Naive thymus-derived CD8-positive, alpha-beta T cell (primary cell): ENCODE results near the gene TMPRSS4. TPM values are rescaled to one million over a fixed set of nuclear protein-coding genes. Genes with fewer than 3 reads are reported as not detected.

Experiments used
- ATAC-seq, 2 donors: fragments of 150-1000 bp; cut with Tn5 transposase in 1 of 2; sonication (Bioruptor Pico), chemical (Tn5 transposase) in 1 of 2; 1 replicate in 1 of 2; 2 replicates in 1 of 2; pipeline ENCODE4 v1.10.0; 2021; ENCODE audit warnings: mild to moderate bottlenecking in 2 of 2, moderate library complexity in 2 of 2
- POLR2A ChIA-PET: fragments of 350-600 bp; sonication (Branson Sonifier 250); formaldehyde crosslinking; loops from one replicate; lab custom pipeline; 2021; ENCODE audit warnings: antibody characterized with exemption; lab: Charles Lee
- DNase-seq, 10 donors: peaks; one replicate each; pipeline versions ENCODE4 v3.0.0 to v3.0.0-alpha.2; 2020 to 2022
- H3K27ac Mint-ChIP-seq, 10 donors: one replicate each; pipeline ENCODE4 v1.8.0; 2020 to 2022; ENCODE audit warnings: mild to moderate bottlenecking in 10 of 10, mixed read lengths in 10 of 10, moderate library complexity in 4 of 10, inconsistent platforms in 1 of 10
- H3K27me3 Mint-ChIP-seq, 5 donors: one replicate each; pipeline ENCODE4 v1.8.0; 2021 to 2022; ENCODE audit warnings: mixed read lengths in 5 of 5
- H3K36me3 Mint-ChIP-seq, 3 donors: one replicate each; pipeline ENCODE4 v1.8.0; 2020 to 2022; ENCODE audit warnings: mixed read lengths in 3 of 3, mild to moderate bottlenecking in 2 of 3, inconsistent platforms in 1 of 3
- H3K4me1 Mint-ChIP-seq, 4 donors: one replicate each; pipeline ENCODE4 v1.8.0; 2021 to 2022; ENCODE audit warnings: mixed read lengths in 4 of 4
- H3K4me3 Mint-ChIP-seq, 10 donors: one replicate each; pipeline ENCODE4 v1.8.0; 2020 to 2022; ENCODE audit warnings: mild to moderate bottlenecking in 10 of 10, mixed read lengths in 10 of 10, moderate library complexity in 6 of 10, inconsistent platforms in 1 of 10
- H3K9me3 Mint-ChIP-seq, 9 donors: one replicate each; pipeline ENCODE4 v1.8.0; 2020 to 2022; ENCODE audit warnings: mixed read lengths in 9 of 9, mild to moderate bottlenecking in 3 of 9, inconsistent platforms in 1 of 9, moderate library complexity in 1 of 9
- polyA plus RNA-seq, 3 donors: library from polyadenylated mRNA; unstranded; fragments of 300-500 nt; fragmentation: Illumina TruSeq; gene quantifications; one replicate each; pipeline ENCODE4 v1.2.3, GENCODE V29; 2021
- total RNA-seq, 8 experiments: library from RNA in 2 of 8; stranded (reverse) in 2 of 8; gene quantifications; one replicate each; pipeline ENCODE4 v1.2.3 and lab custom pipeline; 2021 to 2026

The TMPRSS4 gene
- total and polyA plus RNA-seq, 5 experiments from 2014 or later = not detected

DNA sequence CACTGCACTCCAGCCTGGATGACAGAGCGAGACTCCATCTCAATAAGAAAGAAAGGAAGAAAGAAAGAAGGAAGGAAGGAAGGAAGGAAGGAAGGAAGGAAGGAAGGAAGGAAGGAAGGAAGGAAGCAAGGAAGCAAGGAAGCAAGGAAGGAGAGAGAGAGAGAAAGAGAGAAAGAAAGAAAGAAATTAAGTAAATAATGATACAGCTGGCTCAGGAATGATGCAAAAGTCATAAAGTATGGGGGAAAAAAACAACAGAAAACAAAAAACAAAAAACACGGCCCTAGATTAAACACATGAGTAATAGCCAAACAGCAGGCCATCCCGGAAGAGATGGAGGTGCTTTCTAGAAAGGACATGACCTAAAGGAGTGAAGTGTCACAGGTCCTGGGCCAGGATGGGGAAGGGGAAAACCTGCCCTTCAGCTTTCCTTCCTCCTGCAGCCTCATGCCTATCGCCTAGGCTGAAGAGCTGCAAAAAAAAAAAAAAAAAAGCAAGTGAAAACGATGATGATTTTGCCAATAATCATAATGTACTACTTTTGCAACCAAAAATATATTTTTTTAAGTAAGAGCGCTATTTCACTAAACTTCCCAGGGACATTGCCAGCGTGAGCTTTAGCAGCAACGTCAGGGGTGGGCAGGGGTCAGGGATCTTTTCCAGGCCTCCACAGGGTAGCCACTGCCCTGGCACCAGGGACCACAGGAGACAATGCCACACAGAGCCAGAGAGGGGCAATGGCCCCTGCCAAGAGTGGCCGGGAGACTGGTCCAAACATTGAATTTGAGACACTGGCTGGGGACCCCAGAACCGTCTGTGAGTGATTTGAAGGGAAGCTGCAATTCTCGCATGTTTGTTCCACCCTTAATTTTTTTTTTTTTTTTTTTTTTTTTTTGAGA is 28.2 kb upstream of the TMPRSS4 start:
- DNase-seq = no peak
- Mint-ChIP-seq H3K4me3 (peak overlapping the region in 6 of 10 donors; percentile 0 to 62 (median 48)), H3K9me3 (no peaks in the 10 kb centered on the region), H3K36me3 (no peaks in the 10 kb centered on the region), H3K27ac (peak overlapping the region; percentile 18 to 98 (median 73)), H3K27me3 (no peaks in the 10 kb centered on the region), H3K4me1 (peaks cover 49 to 92% (median 90%) of the 10 kb centered on the region in 4 donors)
- POLR2A ChIA-PET = interaction anchor here (0.6 to 17.5 kb wide), 11 partner anchors 11 to 843 kb away, joined by 3 to 631 read pairs (median 4); partner anchors contain the start of gene IL10RA
- no peak for ATAC-seq

DNA sequence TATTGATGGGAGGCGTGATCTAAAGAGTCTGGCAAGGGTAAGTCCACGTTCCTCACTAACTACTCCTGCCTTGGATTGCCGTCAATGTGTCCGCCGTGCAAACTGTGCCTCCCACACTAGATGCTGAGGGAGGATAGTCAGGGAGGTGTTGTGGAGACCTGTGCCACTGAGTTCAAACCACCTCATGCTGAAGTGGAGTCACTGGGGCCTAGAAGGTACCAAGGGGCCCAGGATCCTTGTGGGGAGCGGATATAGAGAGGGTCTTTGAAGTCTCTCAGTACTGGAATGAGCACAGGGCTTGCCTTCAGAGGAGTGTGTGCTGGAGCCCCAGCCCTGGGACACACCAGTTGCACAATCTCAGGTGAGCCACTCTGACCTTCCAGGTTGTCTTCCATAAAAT is 27.1 kb upstream of the TMPRSS4 start:
- Mint-ChIP-seq H3K36me3 (no peaks in the 10 kb centered on the region), H3K27me3 (no peaks in the 10 kb centered on the region), H3K27ac (peak overlapping the region; percentile 63 to 100 (median 97)), H3K9me3 (no peaks in the 10 kb centered on the region), H3K4me3 (peak overlapping the region in 9 of 10 donors; percentile 7 to 94 (median 52)), H3K4me1 (peaks cover 47 to 82% (median 80%) of the 10 kb centered on the region in 4 donors)
- POLR2A ChIA-PET = interaction anchor here (1.2 to 17.5 kb wide), 7 partner anchors 29 to 100 kb away, joined by 4 to 631 read pairs (median 31); partner anchors contain the start of gene IL10RA
- ATAC-seq (no peak), DNase-seq (no peak)

DNA sequence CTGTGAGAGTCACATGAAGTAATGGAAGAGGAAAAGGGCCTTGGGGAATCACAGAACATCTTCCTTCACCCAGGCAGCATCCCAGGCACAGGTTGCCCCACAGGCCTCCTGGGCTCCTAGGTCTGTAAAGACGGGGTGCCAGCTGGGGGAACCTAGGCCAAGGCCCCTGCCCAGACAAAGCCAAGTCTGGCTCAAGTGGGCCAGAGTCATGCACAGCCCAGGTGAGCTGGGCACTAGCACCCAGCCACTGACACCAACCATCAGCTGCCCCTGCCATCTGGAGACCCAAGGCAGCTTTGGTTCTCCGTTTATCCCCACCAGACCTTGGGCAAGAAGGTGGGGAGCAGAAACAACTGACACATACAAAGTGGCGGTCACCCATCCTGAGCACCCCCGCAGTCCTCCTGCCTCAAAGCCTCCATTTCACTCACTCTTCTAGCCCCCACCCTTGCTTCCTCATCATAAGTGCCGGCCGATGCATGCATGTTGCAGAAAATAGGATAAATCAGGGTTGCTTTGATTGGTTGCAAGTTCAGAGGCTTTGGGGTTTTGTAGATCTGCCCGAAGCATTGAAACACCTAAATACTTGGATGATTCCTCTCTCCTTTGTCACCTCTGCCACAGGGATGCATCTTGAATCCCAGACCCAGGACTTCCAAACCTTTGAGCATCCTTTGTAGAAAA is 26.5 kb upstream of the TMPRSS4 start:
- Mint-ChIP-seq H3K36me3 (no peaks in the 10 kb centered on the region), H3K27ac (peak overlapping the region; percentile 90 to 100 (median 98)), H3K27me3 (no peaks in the 10 kb centered on the region), H3K4me1 (peaks cover 43 to 76% (median 75%) of the 10 kb centered on the region in 4 donors), H3K9me3 (no peaks in the 10 kb centered on the region), H3K4me3 (peak overlapping the region in 9 of 10 donors; percentile 24 to 94 (median 79))
- DNase-seq (no peak), ATAC-seq (no peak)
- POLR2A ChIA-PET = interaction anchor here (1.2 to 17.5 kb wide), 9 partner anchors 13 to 236 kb away, joined by 3 to 631 read pairs (median 23); partner anchors contain the start of genes FXYD2 and IL10RA

DNA sequence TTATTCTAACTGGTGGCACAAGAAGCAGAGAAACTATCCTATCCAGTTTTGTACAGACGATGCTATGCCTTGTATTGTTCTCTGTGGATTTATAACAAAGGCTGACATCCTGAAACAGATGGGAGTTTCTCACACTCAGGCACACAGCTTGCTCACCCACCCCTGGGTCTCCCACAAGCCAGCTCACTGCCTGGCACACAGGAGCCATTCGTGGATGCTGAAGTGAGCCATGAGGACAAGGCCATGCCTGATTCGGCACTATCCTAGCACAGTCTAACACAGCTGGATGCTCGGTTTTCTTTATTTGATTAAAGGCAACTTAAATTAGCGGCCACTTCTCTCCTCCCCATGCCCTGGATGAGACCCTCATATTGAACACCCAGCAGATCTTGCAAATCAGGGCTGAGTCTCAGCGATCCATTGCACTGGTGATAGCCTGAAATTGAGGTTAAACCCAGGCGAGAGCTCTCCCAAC is 25.7 kb upstream of the TMPRSS4 start:
- peaks cover 43 to 68% (median 66%) of the 10 kb centered on the region in 4 donors for H3K4me1 Mint-ChIP-seq
- peak overlapping the region; percentile 90 to 100 (median 98) for H3K27ac Mint-ChIP-seq
- ATAC-seq (peak in 1 of 2 donors; percentile 9), DNase-seq (no peak)
- H3K36me3 Mint-ChIP-seq = no peaks in the 10 kb centered on the region
- no peaks in the 10 kb centered on the region for H3K9me3 Mint-ChIP-seq
- H3K4me3 Mint-ChIP-seq = peak overlapping the region; percentile 54 to 94 (median 82)
- POLR2A ChIA-PET = interaction anchor here (0.9 to 17.5 kb wide), 12 partner anchors 14 to 237 kb away, joined by 3 to 631 read pairs (median 16); partner anchors contain the start of genes FXYD2 and IL10RA
- peaks cover 0 to 2% (median 0%) of the 10 kb centered on the region in 5 donors for H3K27me3 Mint-ChIP-seq

DNA sequence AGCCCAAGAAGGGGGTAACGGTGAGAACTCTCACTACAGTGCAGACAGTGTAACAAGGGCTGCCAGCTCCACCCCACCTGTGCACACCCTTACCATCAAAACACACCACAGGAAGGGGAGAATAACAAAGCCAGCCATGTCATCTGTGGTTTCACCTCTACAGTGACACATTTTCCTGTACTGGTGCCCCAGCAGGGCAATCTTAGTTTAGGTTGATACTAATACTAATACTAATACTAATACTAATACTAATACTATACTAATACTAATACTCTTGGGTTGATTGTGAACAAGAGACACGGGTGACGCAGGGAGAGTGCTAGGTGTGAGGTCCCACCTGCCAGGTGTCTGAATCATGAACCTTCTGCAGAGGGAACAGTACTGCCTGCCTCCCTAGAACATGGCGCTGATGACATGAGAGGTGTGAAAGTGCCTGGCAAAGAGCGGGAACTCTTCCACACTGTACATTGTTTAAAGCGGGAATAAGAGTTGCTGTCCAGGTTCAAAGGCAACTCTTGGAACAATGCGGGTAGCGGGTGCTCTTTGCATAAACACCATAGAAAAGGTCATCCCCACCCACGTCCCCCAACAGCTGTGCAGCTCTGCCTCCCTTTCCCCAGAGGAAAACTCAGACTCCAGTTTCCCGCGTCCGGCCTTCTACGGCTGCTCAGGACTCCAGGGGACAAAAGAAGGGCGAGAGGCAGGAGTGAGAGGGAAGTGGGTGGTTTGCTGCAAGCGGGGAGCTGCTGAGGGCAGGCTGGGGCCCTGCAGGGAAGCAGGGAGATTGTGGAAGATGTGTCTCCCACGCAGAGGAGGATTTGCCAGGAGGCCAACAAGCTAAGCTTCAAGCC is 25.0 kb upstream of the TMPRSS4 start:
- no peaks in the 10 kb centered on the region for H3K9me3 Mint-ChIP-seq
- H3K4me3 Mint-ChIP-seq = peak overlapping the region; percentile 54 to 94 (median 82)
- POLR2A ChIA-PET = interaction anchor here (0.9 to 17.5 kb wide), 17 partner anchors 15 to 244 kb away, joined by 3 to 631 read pairs (median 7); partner anchors contain the start of genes FXYD2 and IL10RA
- DNase-seq = peak; percentile 32 to 90 (median 79)
- no peaks in the 10 kb centered on the region for H3K36me3 Mint-ChIP-seq
- H3K4me1 Mint-ChIP-seq = peaks cover 37 to 62% (median 60%) of the 10 kb centered on the region in 4 donors
- H3K27ac Mint-ChIP-seq = peak overlapping the region; percentile 90 to 100 (median 98)
- peak; percentile 95 to 97 for ATAC-seq
- H3K27me3 Mint-ChIP-seq = peaks cover 0 to 2% (median 0%) of the 10 kb centered on the region in 5 donors

DNA sequence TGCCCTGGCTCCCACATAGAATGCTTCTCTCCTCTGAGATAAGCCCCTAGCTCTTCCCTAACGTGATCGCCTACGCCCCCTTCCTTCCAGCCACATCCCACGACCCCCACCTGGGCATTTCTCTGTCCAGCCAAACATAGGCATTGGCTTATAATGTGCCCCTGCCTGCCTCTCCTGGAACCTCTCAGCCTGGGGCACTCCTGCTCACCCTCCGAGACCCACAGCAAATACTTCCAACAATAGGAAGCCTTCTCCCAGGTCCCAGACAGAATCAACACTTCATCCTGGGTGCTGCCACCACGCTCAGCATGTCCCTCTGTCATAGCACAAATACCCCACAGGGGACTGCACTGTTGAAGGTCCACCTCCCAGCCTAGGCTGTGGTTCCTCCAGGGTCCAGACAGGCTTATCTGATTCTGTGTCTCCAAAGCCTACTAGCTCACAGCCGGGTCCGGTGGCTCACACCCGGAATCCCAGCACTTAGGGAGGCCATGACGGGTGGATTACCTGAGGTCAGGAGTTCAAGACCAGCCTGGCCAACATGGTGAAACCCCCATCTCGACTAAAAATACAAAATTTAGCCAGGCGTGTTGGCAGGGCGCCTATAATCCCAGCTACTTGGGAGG is 24.2 kb upstream of the TMPRSS4 start:
- no peaks in the 10 kb centered on the region for H3K9me3 Mint-ChIP-seq
- H3K4me1 Mint-ChIP-seq = peaks cover 38 to 54% (median 52%) of the 10 kb centered on the region in 4 donors
- ATAC-seq (no peak), DNase-seq (peak in 1 of 10 donors; percentile 18)
- peaks cover 0 to 11% (median 0%) of the 10 kb centered on the region in 5 donors for H3K27me3 Mint-ChIP-seq
- no peaks in the 10 kb centered on the region for H3K36me3 Mint-ChIP-seq
- H3K27ac Mint-ChIP-seq = peak overlapping the region; percentile 90 to 100 (median 96)
- POLR2A ChIA-PET = interaction anchor here (0.6 to 17.5 kb wide), 16 partner anchors 21 to 245 kb away, joined by 3 to 631 read pairs (median 6); partner anchors contain the start of genes FXYD2, IL10RA and TMPRSS13
- peak overlapping the region in 9 of 10 donors; percentile 10 to 89 (median 54) for H3K4me3 Mint-ChIP-seq

DNA sequence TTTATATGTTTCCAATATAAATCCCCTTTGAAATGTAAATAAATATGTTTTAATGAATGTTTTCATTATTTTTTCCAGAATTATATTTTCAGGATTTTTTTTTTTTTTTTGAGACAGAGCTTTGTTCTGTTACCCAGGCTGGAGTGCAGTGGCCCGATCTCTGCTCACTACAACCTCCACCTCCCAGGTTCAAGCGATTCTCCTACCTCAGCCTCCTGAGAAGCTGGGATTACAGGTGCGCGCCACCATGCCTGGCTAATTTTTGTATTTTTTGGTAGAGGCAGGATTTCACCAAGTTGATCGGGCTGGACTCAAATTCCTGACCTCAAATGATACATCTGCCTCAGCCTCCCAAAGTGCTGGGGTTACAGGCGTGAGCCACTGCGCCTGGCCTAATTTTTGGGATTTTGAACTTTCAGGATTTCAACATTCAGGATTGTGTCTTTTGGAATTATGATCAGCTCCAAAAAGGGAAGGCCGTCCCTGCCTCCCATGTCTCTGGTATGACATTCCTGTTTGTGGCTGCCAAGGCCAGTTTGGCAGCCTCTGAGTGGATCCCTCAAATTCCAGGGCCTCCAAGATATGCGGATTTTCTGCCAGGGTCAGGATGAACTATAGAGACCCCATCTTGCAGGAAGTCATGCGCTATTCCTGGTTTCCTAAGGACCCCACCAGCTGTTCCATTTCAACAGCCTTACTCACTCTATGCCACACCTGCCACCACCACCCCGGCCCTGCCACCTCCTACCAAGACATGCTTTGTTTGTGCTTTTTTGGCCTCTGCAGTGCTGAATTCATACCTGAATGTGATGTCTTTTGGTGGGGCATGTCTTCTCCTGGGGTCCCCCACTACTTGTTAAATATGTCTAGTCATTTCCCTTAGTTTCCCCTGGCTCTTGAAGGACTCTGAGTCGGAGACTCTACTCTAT is 21.9 kb upstream of the TMPRSS4 start:
- DNase-seq (no peak), ATAC-seq (no peak)
- no peak overlapping the region for H3K27ac Mint-ChIP-seq
- no peaks in the 10 kb centered on the region for H3K36me3 Mint-ChIP-seq
- peaks cover 34 to 36% (median 35%) of the 10 kb centered on the region in 4 donors for H3K4me1 Mint-ChIP-seq
- no peak overlapping the region for H3K4me3 Mint-ChIP-seq
- peaks cover 0 to 11% (median 0%) of the 10 kb centered on the region in 5 donors for H3K27me3 Mint-ChIP-seq
- no peaks in the 10 kb centered on the region for H3K9me3 Mint-ChIP-seq
- POLR2A ChIA-PET = interaction anchor here (5.0 to 17.5 kb wide), 3 partner anchors 57 to 105 kb away, joined by 31 to 631 read pairs (median 188); partner anchors contain the start of gene IL10RA

DNA sequence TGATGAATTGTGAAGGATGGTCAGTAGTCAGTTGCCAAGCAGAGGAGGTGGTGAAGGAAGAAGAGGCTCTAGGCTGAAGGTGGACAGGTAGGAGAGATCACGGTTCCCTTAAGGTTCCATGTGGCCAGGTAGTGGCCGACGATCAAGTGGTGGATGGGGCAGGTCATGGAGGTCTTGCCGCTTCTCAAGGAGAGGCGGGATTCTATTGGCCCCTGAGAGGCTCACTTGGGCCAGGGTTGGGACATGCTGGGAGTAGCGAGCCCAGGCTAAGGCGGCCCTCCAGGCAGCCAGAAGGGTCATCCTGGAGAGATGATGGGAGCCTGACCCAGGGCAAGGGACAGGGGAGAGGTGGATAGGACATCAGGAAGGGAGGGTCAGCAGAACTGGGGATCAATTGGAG is 20.9 kb upstream of the TMPRSS4 start:
- DNase-seq = no peak
- ATAC-seq = no peak
- POLR2A ChIA-PET = interaction anchor here (6.3 to 17.5 kb wide), 2 partner anchors 58 to 106 kb away, joined by 188 to 631 read pairs; partner anchors contain the start of gene IL10RA
- peak overlapping the region in 3 of 10 donors; percentile 44 to 73 (median 48) for H3K27ac Mint-ChIP-seq
- no peaks in the 10 kb centered on the region for H3K9me3 Mint-ChIP-seq
- H3K27me3 Mint-ChIP-seq = peaks cover 0 to 11% (median 0%) of the 10 kb centered on the region in 5 donors
- H3K4me1 Mint-ChIP-seq = peaks cover 24 to 28% (median 26%) of the 10 kb centered on the region in 4 donors
- H3K4me3 Mint-ChIP-seq = no peak overlapping the region
- H3K36me3 Mint-ChIP-seq = no peaks in the 10 kb centered on the region

DNA sequence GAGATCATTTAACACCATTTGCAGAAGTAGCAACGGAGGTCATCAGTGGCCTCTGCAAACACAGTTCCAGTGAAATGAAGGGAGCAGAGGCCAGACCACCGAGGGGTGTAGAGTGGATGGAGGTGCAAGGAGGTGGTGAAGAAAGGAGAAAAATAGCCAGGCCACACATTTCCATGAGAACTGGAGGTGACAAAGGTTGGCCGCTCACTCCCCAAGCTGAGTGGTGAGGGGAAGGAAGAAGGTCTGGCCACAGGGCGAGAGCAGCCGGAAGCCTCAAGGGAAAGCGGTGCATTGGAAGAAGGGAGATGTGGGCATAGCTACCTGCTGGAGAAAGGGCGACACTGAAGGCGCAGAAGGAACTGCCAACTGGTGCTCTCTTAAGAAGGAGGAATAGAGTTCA is 20.1 kb upstream of the TMPRSS4 start:
- Mint-ChIP-seq H3K27me3 (peaks cover 0 to 11% (median 0%) of the 10 kb centered on the region in 5 donors), H3K36me3 (no peaks in the 10 kb centered on the region), H3K27ac (peak overlapping the region in 3 of 10 donors; percentile 57 to 82 (median 73)), H3K4me3 (no peak overlapping the region), H3K9me3 (no peaks in the 10 kb centered on the region), H3K4me1 (peaks cover 17 to 21% (median 17%) of the 10 kb centered on the region in 4 donors)
- POLR2A ChIA-PET = no interaction called here
- no peak for DNase-seq
- no peak for ATAC-seq
